WTC11 (cell line): ENCODE data around the gene RD3L. TPM values are rescaled to one million over a fixed set of nuclear protein-coding genes. Genes with fewer than 3 reads are reported as not detected.

Experiments
- ATAC-seq: fragments of 200-7000 bp; cut with Tn5 transposase; 2 replicates; pipeline ENCODE4 v1.10.0; 2021; ENCODE audit warnings: mild to moderate bottlenecking, moderate library complexity
- CTCF ChIA-PET: fragments of 300-600 bp; sonication (Branson Sonifier 250); formaldehyde crosslinking; loops from one replicate; lab custom pipeline; 2021; ENCODE audit warnings: antibody characterized with exemption; lab: Charles Lee
- POLR2A ChIA-PET: fragments of 350-600 bp; sonication (Branson Sonifier 250); formaldehyde crosslinking; loops from one replicate; lab custom pipeline; 2021; ENCODE audit warnings: antibody characterized with exemption; lab: Charles Lee
- DNase-seq: peaks from one replicate; pipeline ENCODE4 v3.0.0; 2021; ENCODE audit warnings: low spot score
- H3K27ac Mint-ChIP-seq: 2 replicates; pipeline ENCODE4 v1.8.0; 2021; ENCODE audit warnings: mixed read lengths
- H3K27me3 Mint-ChIP-seq: 2 replicates; pipeline ENCODE4 v1.8.0; 2021; ENCODE audit warnings: low read depth, mild to moderate bottlenecking, moderate library complexity, mixed read lengths
- H3K36me3 Mint-ChIP-seq: 2 replicates; pipeline ENCODE4 v1.8.0; 2021; ENCODE audit warnings: mixed read lengths
- H3K4me1 Mint-ChIP-seq: 2 replicates; pipeline ENCODE4 v1.8.0; 2022; ENCODE audit warnings: mixed read lengths
- H3K4me3 Mint-ChIP-seq: 2 replicates; pipeline ENCODE4 v1.8.0; 2021; ENCODE audit warnings: mild to moderate bottlenecking, moderate library complexity, mixed read lengths
- H3K9me3 Mint-ChIP-seq: 2 replicates; pipeline ENCODE4 v1.8.0; 2021; ENCODE audit warnings: mixed read lengths
- E2F1 ChIP-seq: sonication (generic); formaldehyde crosslinking; IDR thresholded peaks from 2 replicates; pipeline ENCODE4 v1.8.0; 2022; ENCODE audit warnings: mild to moderate bottlenecking, missing genetic modification reagents
- E2F5 ChIP-seq: sonication (generic); formaldehyde crosslinking; IDR thresholded peaks from 2 replicates; pipeline ENCODE4 v1.8.1; 2022; ENCODE audit warnings: mild to moderate bottlenecking, moderate library complexity, missing genetic modification reagents
- GRHL2 ChIP-seq: fragments of 250-450 bp; sonication (Bioruptor Pico); IDR thresholded peaks from 2 replicates; pipeline ENCODE4 v1.8.0; 2022; ENCODE audit warnings: mild to moderate bottlenecking, moderate library complexity; ENCODE audit not compliant: insufficient replicate concordance, severe bottlenecking
- MYBL2 ChIP-seq: sonication (generic); formaldehyde crosslinking; IDR thresholded peaks from 2 replicates; pipeline ENCODE4 v1.8.1; 2023; ENCODE audit warnings: mild to moderate bottlenecking, moderate library complexity, missing genetic modification reagents
- PREB ChIP-seq: sonication (generic); formaldehyde crosslinking; IDR thresholded peaks from 2 replicates; pipeline ENCODE4 v1.8.1; 2022; ENCODE audit warnings: mild to moderate bottlenecking, missing genetic modification reagents, moderate library complexity, borderline replicate concordance
- PRRX2 ChIP-seq: fragments of 250-450 bp; sonication (Bioruptor Pico); IDR thresholded peaks from 2 replicates; pipeline ENCODE4 v1.8.0; 2021; ENCODE audit warnings: mild to moderate bottlenecking
- SMAD3 ChIP-seq: sonication (generic); formaldehyde crosslinking; IDR thresholded peaks from 2 replicates; pipeline ENCODE4 v1.8.0; 2022; ENCODE audit warnings: missing genetic modification reagents, mild to moderate bottlenecking, borderline replicate concordance
- ZBTB21 ChIP-seq: sonication (generic); formaldehyde crosslinking; IDR thresholded peaks from 2 replicates; pipeline ENCODE4 v1.8.1; 2023; ENCODE audit warnings: mild to moderate bottlenecking, missing genetic modification reagents, borderline replicate concordance
- ZMAT4 ChIP-seq: fragments of 250-450 bp; sonication (Bioruptor Pico); IDR thresholded peaks from 2 replicates; pipeline ENCODE4 v1.9.0; 2021; ENCODE audit warnings: mild to moderate bottlenecking
- ZNF512 ChIP-seq: sonication (generic); formaldehyde crosslinking; IDR thresholded peaks from 2 replicates; pipeline ENCODE4 v1.8.1; 2022; ENCODE audit warnings: missing genetic modification reagents, borderline replicate concordance
- ZNF532 ChIP-seq: fragments of 250-450 bp; sonication (Bioruptor Pico); IDR thresholded peaks from 2 replicates; pipeline ENCODE4 v1.9.0; 2021; ENCODE audit warnings: mild to moderate bottlenecking, borderline replicate concordance
- total RNA-seq: library from RNA; stranded (reverse); gene quantifications from 3 replicates; pipeline ENCODE4 v1.2.3, GENCODE V29; 2021

The RD3L gene
- total RNA-seq, 1 experiment from 2014 or later: not detected

GRCh38 chr14:103909531-103910261 lies 32.6 kb downstream of the RD3L start:
- DNase-seq: no peak
- Mint-ChIP-seq H3K27me3 (no peaks in the 10 kb centered on the region), H3K4me3 (peak overlapping the region; percentile 53), H3K9me3 (no peaks in the 10 kb centered on the region), H3K4me1 (peaks cover 14% of the 10 kb centered on the region)
- POLR2A ChIA-PET: interaction anchor here (0.6 kb wide), 1 partner anchor 104 kb away, joined by 3 read pairs; no protein-coding TSS in a partner anchor
- CTCF ChIA-PET: interaction anchor here (0.6 to 2.5 kb wide), 37 partner anchors 9 to 391 kb away, joined by 3 to 71 read pairs (median 4); partner anchors contain the start of gene ASPG
- no peak for ATAC-seq
- TF ChIP-seq ZNF512 (no peak), SMAD3 (CRISPR knock-in tag) (no peak), ZNF532 (CRISPR knock-in tag) (no peak), GRHL2 (no peak), E2F1 (no peak), PRRX2 (no peak), PREB (no peak), ZBTB21 (CRISPR knock-in tag) (no peak)
- TF ChIP-seq, all 79 proteins: peak for 0
- Mint-ChIP-seq H3K27ac (peak overlapping the region; percentile 5), H3K36me3 (peaks cover 19% of the 10 kb centered on the region)

GRCh38 chr14:103908580-103908979 lies 33.7 kb downstream of the RD3L start:
- ATAC-seq (no peak), DNase-seq (no peak)
- Mint-ChIP-seq H3K4me3 (no peak overlapping the region), H3K9me3 (no peaks in the 10 kb centered on the region), H3K27ac (no peak overlapping the region), H3K27me3 (no peaks in the 10 kb centered on the region), H3K4me1 (peaks cover 14% of the 10 kb centered on the region), H3K36me3 (peaks cover 12% of the 10 kb centered on the region)
- ChIA-PET POLR2A (no interaction called here), CTCF (interaction anchor here (1.5 kb wide), 1 partner anchor 167 kb away, joined by 3 read pairs; no protein-coding TSS in a partner anchor)
- TF ChIP-seq ZBTB21 (CRISPR knock-in tag): no peak
- TF ChIP-seq E2F5: no peak
- no peak for TF ChIP-seq MYBL2 (CRISPR knock-in tag)
- no peak for TF ChIP-seq ZMAT4 (CRISPR knock-in tag)
